ENCODE results near the gene EXOC6. TPM values are rescaled to one million over a fixed set of nuclear protein-coding genes. Genes with fewer than 3 reads are reported as not detected.

EXOC6 gene
- total and polyA plus RNA-seq, 10 of the 15 experiments (the other 5 are each of a cell fraction or from before 2014, with no cell fraction given), result 7.6 to 53.8 (median 13.3) TPM

GRCh38 chr10:92846344-92846743 lies 2.0 kb upstream of the EXOC6 start:
- intact Hi-C loops (cut with micrococcal nuclease; ENCODE audit: unreplicated experiment) (loop anchor here (10.0 kb wide), 1 partner anchor 252 kb away; the partner anchor contains the start of gene KIF11), in situ Hi-C loops (cut with MboI) (no loop called here)
- Histone ChIP-seq H3K79me2 (ENCODE audit: control insufficient read depth, insufficient read depth, low read length) (no peaks in the 10 kb centered on the region), H3K4me1 (ENCODE audit: control insufficient read depth, insufficient read depth, low read length) (peaks cover 17% of the 10 kb centered on the region), H2AFZ (ENCODE audit: control insufficient read depth, low read depth, low read length) (no peak overlapping the region), H3K36me3 (ENCODE audit: control insufficient read depth in 2 of 2, insufficient read depth in 2 of 2, low read length in 1 of 2) (no peaks in the 10 kb centered on the region), H3K9ac (ENCODE audit: control insufficient read depth, insufficient read depth, low read length) (no peak overlapping the region), H3K27me3 (replicated peaks in 1 of 2; ENCODE audit: control insufficient read depth in 2 of 2, insufficient read depth in 2 of 2, low read length in 1 of 2) (no peaks in the 10 kb centered on the region), H3K4me3 (no peak overlapping the region), H3K9me3 (replicated peaks; ENCODE audit: control insufficient read depth, insufficient read depth, low read length) (no peaks in the 10 kb centered on the region; the same call in 2 of the 3 replicates), H4K20me1 (ENCODE audit: control insufficient read depth, insufficient read depth) (no peaks in the 10 kb centered on the region), H3K4me2 (ENCODE audit: control insufficient read depth, insufficient read depth) (peak overlapping the region; percentile 60; the same call in 1 of the 2 replicates), H3K27ac (ENCODE audit: control insufficient read depth, insufficient read depth) (no peak overlapping the region)
- ChIA-PET CTCF (interaction anchor here (0.6 to 3.4 kb wide), 13 partner anchors 9 to 255 kb away, joined by 3 to 19 read pairs (median 5); no protein-coding TSS in a partner anchor), SMC1A (ENCODE audit: uncharacterized antibody, unreplicated experiment) (interaction anchor here (0.9 to 2.5 kb wide), 7 partner anchors 8 to 371 kb away, joined by 3 to 7 read pairs (median 3); no protein-coding TSS in a partner anchor), RAD21 (ENCODE audit: unreplicated experiment) (interaction anchor here (1.3 to 2.2 kb wide), 2 partner anchors 9 to 30 kb away, joined by 3 to 6 read pairs; no protein-coding TSS in a partner anchor), POLR2A (interaction anchor here (0.6 kb wide), 1 partner anchor 256 kb away, joined by 4 read pairs; no protein-coding TSS in a partner anchor)
- BruUV-seq (replicated peaks), result no TSS peak
- ATAC-seq, result no peak
- no peak for FAIRE-seq
- 64% methylated on average over 3 of the region's 3 CpGs for WGBS (ENCODE audit: insufficient coverage, insufficient replicate concordance, low lambda C conversion rate, missing lambda C conversion rate)
- DNase-seq (ENCODE audit: low read depth, low spot score), result no peak
- TF ChIP-seq SREBF2 (IDR thresholded peaks at IDR 0.05; ENCODE audit: low read length), result no peak
- no peak for TF ChIP-seq EED (IDR thresholded peaks at IDR 0.05; ENCODE audit: low read depth)
- no peak for TF ChIP-seq SUZ12 (IDR thresholded peaks at IDR 0.05; ENCODE audit: unreplicated experiment)
- no peak for TF ChIP-seq NR2F1 (conservative IDR thresholded peaks at IDR 0.05)
- TF ChIP-seq SREBF1 (IDR thresholded peaks at IDR 0.05; ENCODE audit: low read length), result no peak

DNA sequence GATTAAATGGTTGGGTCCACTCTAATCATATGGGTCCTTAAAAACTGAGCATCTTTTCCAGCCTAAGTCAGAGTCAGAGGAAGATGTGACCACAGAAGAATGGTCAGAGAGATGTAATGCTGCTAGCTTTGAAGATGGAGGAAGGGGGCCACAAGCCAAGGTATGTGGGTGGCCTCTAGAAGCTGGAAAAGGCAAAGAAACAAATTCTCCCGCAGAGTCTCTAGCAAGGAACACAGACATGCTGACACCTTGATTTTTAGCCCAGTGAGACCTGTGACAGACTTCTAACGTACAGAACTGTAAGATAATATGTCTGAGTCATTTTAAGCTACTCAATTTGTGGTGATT lies 1.5 kb upstream of the EXOC6 start:
- Histone ChIP-seq H3K4me2 (ENCODE audit: control insufficient read depth, insufficient read depth) (no peak overlapping the region), H3K4me3 (no peak overlapping the region), H3K79me2 (ENCODE audit: control insufficient read depth, insufficient read depth, low read length) (no peaks in the 10 kb centered on the region), H3K36me3 (ENCODE audit: control insufficient read depth in 2 of 2, insufficient read depth in 2 of 2, low read length in 1 of 2) (no peaks in the 10 kb centered on the region), H3K9me3 (replicated peaks; ENCODE audit: control insufficient read depth, insufficient read depth, low read length) (no peaks in the 10 kb centered on the region; the same call in 2 of the 3 replicates), H3K27ac (ENCODE audit: control insufficient read depth, insufficient read depth) (no peak overlapping the region), H3K9ac (ENCODE audit: control insufficient read depth, insufficient read depth, low read length) (no peak overlapping the region), H3K27me3 (replicated peaks in 1 of 2; ENCODE audit: control insufficient read depth in 2 of 2, insufficient read depth in 2 of 2, low read length in 1 of 2) (no peaks in the 10 kb centered on the region), H3K4me1 (ENCODE audit: control insufficient read depth, insufficient read depth, low read length) (peaks cover 17% of the 10 kb centered on the region), H4K20me1 (ENCODE audit: control insufficient read depth, insufficient read depth) (no peaks in the 10 kb centered on the region), H2AFZ (ENCODE audit: control insufficient read depth, low read depth, low read length) (no peak overlapping the region)
- SMC1A ChIA-PET (ENCODE audit: uncharacterized antibody, unreplicated experiment), result interaction anchor here (0.9 to 2.5 kb wide), 8 partner anchors 8 to 371 kb away, joined by 3 to 7 read pairs (median 3); no protein-coding TSS in a partner anchor
- no TSS peak for BruUV-seq (replicated peaks)
- in situ Hi-C loops (cut with MboI), result no loop called here
- CTCF ChIA-PET, result interaction anchor here (0.9 to 3.4 kb wide), 11 partner anchors 9 to 256 kb away, joined by 3 to 19 read pairs (median 5); no protein-coding TSS in a partner anchor
- FAIRE-seq (no peak), DNase-seq (ENCODE audit: low read depth, low spot score) (no peak), ATAC-seq (no peak)
- POLR2A ChIA-PET, result interaction anchor here (0.6 kb wide), 1 partner anchor 256 kb away, joined by 4 read pairs; no protein-coding TSS in a partner anchor
- WGBS (ENCODE audit: insufficient coverage, insufficient replicate concordance, low lambda C conversion rate, missing lambda C conversion rate), result 98% methylated on average over 2 of the region's 2 CpGs
- RAD21 ChIA-PET (ENCODE audit: unreplicated experiment), result interaction anchor here (1.3 to 2.2 kb wide), 2 partner anchors 9 to 30 kb away, joined by 3 to 6 read pairs; no protein-coding TSS in a partner anchor
- intact Hi-C loops (cut with micrococcal nuclease; ENCODE audit: unreplicated experiment), result loop anchor here (10.0 kb wide), 1 partner anchor 252 kb away; the partner anchor contains the start of gene KIF11
- TF ChIP-seq GATAD2B (conservative IDR thresholded peaks at IDR 0.05; ENCODE audit: low read depth) (no peak), RCOR1 (conservative IDR thresholded peaks at IDR 0.05; ENCODE audit: low read depth, low read length) (no peak), ZNF217 (IDR thresholded peaks at IDR 0.05) (no peak), ZNF274 (IDR thresholded peaks at IDR 0.05; ENCODE audit: insufficient read depth, insufficient read length) (no peak), MYB (IDR thresholded peaks at IDR 0.05; ENCODE audit: borderline replicate concordance, low read depth, low read length) (no peak), BMI1 (IDR thresholded peaks at IDR 0.05; ENCODE audit: borderline replicate concordance) (no peak)
- TF ChIP-seq, protein P1, sequence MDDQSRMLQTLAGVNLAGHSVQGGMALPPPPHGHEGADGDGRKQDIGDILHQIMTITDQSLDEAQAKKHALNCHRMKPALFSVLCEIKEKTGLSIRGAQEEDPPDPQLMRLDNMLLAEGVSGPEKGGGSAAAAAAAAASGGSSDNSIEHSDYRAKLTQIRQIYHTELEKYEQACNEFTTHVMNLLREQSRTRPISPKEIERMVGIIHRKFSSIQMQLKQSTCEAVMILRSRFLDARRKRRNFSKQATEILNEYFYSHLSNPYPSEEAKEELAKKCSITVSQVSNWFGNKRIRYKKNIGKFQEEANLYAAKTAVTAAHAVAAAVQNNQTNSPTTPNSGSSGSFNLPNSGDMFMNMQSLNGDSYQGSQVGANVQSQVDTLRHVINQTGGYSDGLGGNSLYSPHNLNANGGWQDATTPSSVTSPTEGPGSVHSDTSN (IDR thresholded peaks at IDR 0.05; ENCODE audit: insufficient replicate concordance, low read depth, low read length), result no peak
- TF ChIP-seq, protein P2, sequence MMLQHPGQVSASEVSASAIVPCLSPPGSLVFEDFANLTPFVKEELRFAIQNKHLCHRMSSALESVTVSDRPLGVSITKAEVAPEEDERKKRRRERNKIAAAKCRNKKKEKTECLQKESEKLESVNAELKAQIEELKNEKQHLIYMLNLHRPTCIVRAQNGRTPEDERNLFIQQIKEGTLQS (IDR thresholded peaks at IDR 0.05; ENCODE audit: borderline replicate concordance, extremely low read depth, low read depth, low read length), result no peak
